GM18519 (cell line): ENCODE results near the gene CCNY.
A peak's percentile ranks its signal among the peaks of the same experiment; 100 is the strongest.
"Not testable (repeated sequence)": the region's sequence is repeated elsewhere in the genome, so short reads cannot be mapped to it uniquely, and the experiment has no call there.

Experiments
- ATAC-seq: cut with Tn5 transposase; IDR thresholded peaks from one replicate; pipeline ENCODE4 v1.9.1; 2021; ENCODE audit warnings: mild to moderate bottlenecking, moderate library complexity; ENCODE audit not compliant: unreplicated experiment, low FRiP score

CCNY gene

DNA sequence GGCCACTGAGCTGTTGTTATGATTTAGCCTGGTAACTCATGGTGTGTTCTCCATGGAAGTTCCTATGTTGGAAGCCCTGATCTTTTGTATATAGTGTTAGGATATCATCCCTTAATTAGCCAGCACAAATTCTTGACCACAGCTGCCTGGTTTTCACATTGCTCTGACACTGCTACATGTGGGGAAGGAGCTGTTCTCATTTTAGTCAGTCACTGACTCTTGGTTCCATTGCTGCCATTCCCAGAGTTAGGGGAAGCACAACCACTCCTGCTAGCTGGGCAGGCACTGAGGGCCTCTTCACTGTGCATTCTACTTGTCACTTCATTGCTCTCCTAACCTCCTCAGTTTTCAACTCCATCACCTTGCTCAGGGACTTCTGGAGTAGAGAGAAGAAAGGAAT is 170.4 kb downstream of the CCNY start:
- no peak for ATAC-seq

DNA sequence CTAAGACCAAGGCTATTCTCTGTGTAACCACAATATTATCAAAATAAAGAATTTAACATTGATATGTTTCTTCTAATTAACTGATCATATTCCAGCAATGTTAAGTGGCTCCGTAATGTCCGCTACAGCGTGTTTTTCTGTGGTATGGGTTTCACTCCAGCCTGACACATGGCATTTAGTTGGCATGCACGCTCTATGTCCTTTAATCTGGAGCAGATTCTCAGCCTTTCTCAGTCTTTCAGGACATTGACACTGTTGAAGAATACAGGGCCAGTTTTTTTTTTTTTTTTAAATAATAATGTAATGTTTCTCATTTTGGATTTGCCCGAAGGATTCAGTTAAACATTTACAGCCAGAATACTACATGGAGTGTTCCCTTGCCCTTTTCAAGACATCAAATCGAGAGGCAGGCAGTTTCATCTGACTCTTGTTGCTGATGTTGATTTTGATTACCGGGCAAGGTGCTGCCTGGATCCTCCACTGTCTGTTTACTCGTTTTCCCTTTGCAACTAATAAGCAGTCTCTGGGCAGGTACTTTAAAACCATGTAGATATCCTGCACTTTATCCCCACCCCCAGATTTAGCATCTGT is 171.3 kb downstream of the CCNY start:
- no peak for ATAC-seq

DNA sequence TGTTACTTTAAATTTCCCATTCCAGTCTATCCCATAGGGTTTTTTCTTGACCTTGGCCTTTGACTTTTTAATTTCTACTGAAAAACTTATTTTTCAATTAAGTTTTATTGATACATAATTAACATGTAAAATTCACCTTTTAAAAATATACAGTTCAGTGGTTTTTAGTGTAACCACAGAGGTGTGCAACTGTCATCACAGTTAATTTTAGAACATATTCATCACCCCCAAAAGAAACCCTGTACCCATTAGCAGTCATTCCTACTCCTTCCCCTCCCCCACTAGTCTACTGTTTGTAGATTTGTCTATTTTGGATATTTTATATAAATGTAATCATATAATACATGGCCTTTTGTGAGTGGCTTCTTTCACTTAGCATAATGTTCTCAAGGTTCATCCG is 172.3 kb downstream of the CCNY start:
- no peak for ATAC-seq

DNA sequence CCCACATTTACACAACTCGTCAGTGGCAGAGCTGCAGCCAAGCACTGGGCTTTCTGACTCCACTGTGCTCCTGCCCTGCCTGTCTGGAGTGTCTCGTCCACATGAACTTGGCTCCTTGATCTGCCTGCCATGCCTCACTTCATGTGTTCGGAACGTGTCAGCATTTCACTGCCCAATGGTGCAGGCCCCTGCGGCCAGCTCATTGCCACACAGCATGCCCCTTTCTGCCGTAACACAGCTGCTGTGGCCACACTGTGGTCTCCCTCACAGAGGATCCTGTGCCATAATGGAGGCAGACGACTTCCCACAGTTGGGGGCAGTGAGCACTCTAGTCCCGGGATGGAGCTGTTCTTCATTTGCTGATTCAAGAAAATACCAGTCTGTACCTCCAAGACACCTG is 174.6 kb downstream of the CCNY start:
- ATAC-seq: no peak

DNA sequence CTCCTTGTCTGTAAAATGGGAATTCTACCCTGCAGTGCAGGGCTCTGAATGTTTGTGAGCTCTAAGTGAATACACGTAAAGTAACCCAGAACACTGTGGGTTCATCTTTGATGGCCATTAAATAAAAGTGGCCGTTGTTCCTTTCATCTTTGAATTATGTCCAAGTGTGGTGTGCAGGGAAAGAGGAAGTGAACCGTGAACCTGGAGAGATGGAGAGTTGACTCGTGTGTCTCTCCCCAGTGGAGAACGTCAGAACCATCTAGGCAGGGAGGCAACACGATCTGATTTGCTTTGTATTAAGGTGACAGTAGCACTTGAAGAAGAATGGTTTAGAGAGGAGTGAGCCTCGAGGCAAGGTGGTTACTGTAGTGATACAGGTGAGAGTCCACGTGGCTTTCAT is 175.3 kb downstream of the CCNY start:
- ATAC-seq: no peak

DNA sequence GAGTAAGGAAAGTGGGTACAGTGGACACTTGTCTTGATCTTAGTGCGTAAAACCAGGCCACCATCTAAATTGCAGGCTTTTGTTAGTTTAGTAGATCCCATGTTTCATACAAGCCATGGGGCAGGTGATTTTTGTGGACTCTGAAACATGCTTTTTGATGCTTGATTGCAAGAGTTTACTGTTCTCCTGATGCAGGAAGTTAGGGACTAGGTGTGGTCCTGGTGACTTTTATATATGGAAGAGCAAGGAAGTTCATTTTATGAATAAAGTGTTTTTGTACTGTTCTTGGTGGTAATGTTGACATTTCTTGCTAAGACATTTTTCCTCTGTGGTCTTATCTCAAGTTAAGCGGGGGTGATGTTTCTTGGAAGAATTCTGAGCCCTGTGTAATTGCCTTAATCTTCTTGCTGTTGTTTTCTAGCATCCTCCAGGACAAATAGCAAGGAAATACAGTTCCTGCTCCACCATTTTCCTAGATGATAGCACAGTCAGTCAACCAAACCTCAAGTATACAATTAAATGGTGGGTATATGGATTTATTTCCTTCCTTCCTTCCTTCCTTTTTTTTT is 179.9 kb downstream of the CCNY start:
- no peak for ATAC-seq

DNA sequence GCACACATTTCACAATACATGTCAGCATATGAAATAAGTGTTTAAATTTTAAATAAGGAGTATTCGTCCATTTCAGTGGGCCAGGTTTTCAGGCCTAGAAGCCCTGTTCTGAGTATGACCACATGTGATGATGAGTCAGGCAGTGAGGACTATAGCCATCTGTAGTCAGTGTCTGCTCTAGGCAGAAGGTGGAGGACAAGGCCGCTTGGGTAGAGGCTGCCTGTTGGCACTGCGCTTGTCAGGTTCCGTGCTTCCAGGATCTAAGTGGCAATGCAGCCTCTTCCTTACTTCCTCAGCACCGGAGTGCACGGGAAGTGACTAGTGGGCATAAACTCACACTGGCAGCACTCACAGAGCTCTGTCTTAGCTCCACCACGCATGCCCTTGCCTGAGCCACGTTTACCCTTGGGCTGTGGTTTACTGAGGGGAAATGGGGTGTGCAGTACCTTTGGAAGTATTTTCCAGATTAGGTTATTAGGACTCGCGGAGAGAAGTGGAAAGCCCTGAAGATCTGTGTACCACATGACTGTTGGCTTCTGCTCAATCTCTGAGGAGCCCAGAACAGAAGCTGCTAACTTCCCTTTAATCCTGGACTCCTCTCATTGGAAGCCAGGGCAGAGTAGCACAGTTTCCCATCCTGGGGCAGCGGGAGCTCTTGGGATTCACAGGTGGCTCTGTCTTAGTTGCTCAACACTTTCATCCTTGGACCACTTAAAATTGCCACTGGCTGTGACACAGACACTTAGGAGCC is 181.3 kb downstream of the CCNY start:
- ATAC-seq: no peak

DNA sequence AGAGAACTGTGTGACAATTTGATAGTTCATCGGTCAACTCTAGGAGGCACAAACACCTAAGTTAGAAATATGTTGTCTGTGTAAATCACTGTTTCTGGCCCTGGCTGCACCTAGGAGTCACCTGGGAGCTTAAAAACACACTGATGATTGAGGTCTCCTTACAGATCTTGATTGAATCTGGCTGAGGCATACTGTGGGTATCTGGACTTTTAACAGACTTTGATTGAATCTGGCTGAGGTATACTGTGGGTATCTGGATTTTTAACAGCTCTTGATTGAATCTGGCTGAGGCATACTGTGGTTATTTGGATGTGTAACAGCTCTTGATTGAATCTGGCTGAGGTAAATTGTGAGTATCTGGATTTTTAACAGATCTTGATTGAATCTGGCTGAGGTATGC is 181.9 kb downstream of the CCNY start:
- ATAC-seq: not testable (repeated sequence)

DNA sequence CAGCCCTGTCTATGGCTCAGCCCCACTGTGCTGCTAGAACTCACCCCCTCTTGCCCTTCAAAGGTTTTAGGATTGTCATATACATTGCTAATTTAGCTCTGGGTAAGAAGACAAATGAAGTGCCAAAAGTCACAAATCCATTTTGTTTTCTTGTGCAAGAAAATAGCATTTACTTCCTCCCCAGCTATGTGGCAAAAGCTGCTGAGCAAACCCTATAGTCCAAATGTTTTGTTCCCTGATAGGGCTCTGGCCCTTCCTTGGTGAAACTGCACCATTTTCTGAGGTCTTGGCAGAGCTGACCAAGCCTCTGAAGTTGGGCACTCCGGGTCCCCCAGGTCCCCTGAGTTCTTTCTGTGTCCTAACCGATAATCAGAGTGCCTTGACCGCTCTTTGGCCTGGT is 184.7 kb downstream of the CCNY start:
- no peak for ATAC-seq

DNA sequence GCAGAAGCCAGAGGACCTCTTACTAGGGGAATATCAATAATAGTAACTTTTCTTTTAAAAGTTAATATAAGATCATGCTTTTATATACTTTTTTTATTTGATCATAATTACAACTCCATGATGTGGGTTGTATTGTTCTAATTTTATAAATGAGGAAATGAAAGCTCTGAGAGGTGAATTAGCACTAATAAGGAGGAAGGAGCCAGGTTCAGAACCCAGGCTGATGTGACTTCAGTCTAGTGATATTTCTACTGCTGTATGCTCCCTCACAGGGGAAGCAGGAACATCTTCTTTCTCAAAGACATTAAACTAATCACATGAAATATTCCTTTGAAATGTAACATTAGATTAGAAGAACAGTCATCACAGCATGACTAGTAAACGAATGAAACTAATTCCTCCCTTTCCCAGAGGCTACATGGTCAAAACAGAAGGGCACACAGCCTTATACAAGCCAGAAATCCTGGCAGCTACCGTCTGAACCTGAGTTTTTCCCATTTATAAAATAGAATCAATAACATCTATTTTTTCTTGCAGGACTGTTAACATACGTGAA is 187.4 kb downstream of the CCNY start:
- ATAC-seq: peak; percentile 63

DNA sequence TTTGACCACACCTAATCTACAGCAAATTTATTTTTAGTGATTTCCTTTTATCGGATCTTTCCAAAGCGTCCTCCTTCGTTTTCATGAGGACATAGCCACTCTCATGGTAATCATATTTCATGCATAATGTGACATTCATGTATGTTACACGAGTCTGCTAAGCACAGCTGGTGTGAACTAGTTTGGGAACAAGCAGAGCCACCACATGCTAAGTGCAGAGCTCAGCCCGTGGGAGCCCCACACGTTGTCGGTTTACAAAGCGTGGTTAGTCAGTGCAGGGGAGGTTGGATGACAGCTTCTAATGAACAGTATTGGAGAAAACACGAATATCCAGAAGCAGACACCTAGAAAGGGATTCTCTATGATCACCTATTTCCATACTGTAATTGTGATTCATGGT is 190.4 kb downstream of the CCNY start:
- no peak for ATAC-seq

DNA sequence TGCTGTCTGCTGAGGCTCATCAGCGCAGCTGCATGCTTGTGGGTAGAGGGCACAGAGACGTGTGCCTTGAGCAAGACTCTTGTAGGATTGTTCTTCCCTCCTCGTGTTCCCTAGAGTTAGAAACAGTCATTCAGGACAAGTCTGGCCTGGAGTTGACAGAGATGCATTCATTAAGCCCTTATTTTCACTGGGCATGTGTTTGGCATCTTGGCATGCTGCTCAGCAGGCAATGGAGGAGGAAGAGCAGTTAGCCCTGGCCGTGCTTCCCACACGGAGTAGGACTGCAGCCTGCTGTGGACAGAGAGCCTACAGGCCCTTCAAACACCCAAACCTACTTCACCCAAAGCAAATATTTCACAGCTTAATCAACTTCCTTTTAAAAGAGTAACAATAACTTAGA is 195.8 kb downstream of the CCNY start:
- no peak for ATAC-seq

DNA sequence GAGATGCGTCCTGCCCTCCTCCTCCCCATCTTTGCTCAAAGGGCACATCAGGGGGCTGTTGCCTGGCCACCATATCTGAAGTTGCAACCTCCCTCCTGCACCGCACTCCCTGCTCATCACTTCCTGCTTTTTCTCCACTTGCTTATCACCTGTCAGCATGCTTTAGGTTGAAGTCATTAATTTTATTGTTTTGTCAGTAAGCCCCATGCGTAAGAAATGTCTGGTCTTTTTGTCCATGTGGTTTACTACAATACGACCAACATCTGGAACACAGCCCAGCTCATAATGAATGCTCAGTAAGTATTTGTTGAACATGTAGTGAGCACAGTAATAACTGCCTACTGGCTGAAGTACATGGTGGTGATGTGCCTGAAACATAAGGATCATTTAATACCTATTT is 197.3 kb downstream of the CCNY start:
- ATAC-seq: no peak

DNA sequence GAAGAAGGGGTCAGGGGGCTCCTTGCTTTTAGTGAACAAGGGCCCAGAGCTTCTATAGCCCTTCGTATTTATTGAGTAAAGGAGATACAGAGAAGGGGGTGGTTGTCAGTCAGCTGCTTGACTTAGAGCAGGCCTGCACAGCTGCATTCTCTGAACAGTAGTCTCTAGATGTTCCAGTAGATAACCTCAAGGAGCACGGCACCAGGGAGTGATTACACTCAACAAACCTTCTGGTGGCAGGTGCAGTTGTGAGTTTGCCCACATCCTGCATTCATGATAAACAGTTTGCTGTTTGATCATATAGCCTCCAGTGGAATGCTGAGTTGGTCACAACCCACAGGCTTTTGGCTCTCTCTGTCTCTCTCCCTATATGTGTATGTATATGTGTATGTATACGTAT is 198.8 kb downstream of the CCNY start:
- no peak for ATAC-seq

DNA sequence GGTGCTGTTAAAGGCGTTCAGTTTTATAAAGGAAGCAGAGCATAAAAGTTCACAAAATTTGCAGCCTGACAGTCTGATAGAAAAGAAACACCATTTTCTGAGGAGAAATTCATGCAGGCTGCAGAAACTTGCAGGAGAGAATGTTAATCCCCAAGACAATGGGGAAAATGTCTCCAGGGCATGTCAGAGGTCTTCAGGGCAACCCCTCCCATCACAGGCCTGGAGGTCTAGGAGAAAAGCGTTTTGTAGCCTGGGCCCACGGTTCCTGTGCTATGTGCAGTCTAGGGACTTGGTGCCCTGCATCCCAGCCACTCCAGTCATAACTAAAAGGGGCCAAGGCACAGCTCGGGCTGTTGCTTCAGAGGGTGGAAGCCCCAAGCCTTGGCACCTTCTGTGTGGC is 200.5 kb downstream of the CCNY start:
- ATAC-seq: no peak

DNA sequence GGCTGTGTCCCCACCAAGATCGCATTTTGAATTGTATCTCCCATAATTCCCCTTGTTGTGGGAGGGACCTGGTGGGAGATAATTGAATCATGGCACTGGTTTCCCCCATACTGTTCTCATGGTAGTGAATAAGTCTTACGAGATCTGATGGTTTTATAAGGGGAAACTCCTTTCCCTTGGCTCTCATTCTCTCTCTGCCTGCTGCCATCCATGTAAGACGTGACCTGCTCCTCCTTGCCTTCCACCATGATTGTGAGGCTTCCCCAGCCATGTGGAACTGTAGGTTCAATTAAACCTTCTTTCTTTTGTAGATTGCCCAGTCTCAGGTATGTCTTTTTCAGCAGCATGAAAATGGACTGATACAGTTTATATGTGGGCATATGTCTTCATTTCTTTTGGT is 201.6 kb downstream of the CCNY start:
- ATAC-seq: not testable (repeated sequence)

DNA sequence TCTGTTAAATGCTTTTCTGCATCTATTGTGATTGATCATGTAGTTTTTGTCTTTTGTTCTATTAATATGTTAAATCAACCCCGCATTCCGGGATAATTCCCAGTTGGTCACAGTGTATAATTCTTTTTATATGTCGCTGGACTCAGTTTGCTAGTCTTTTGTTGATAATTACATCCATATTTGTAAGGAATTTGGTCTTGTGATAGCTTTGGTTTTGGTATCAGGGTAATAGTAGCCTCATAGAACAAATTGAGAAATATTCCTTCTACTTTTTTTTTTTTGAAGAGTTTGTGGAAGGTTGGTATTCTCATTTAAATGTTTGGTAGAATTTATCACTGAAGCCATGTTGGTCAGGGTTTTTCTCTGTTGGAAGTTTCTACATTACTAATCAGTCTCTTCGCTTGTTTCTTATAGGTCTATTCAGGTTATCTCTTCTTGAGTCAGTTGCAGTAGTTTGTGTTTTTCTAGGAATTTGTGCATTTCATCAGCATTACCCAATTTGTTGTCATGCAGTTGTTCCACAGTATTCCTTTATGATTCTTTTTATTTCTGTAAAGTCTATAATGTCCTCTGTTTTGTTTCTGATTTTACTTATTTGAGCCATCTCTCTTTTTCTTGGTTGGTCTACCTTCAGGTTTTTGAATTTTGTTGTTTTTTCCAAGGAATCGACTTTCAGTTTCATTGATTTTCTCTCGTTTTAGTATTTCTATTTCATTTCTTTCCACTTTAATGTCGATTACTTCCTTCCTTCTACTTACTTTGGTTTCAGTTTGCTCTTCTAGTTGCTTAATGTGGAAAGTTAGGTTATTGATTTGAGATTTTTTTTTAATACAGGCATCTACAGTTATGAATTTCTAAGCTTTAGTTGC is 204.2 kb downstream of the CCNY start:
- ATAC-seq: no peak

DNA sequence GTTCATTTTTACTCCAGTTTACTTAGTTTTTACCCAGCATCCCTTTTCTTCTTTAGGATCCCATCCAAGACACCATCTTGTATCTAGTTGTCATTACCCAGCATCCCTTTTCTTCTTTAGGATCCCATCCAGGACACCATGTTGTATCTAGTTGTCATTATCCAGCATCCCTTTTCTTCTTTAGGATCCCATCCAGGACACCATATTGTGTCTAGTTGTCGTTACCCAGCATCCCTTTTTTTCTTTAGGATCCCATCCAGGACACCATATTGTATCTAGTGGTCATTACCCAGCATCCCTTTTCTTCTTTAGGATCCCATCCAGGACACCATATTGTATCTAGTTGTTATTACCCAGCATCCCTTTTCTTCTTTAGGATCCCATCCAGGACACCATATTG is 205.4 kb downstream of the CCNY start:
- no peak for ATAC-seq

DNA sequence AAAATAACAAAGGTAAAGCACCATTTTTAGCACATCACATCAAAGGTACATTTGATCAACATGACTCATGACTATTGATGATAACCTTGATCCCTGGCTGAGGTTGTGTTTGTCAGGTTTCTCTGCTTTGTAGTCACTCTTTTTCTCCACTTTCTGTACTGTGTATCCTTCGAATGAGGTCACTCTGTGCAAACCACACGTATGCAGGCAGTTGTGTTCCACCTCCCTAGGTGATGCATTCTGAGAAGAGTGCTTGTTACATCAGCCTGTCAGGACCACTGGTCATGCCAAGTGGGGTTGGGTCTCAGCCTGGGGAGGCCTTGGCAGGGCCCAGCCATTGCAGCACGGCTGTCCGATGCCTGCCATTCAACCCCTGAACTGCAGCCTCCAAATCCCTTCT is 206.0 kb downstream of the CCNY start:
- no peak for ATAC-seq

DNA sequence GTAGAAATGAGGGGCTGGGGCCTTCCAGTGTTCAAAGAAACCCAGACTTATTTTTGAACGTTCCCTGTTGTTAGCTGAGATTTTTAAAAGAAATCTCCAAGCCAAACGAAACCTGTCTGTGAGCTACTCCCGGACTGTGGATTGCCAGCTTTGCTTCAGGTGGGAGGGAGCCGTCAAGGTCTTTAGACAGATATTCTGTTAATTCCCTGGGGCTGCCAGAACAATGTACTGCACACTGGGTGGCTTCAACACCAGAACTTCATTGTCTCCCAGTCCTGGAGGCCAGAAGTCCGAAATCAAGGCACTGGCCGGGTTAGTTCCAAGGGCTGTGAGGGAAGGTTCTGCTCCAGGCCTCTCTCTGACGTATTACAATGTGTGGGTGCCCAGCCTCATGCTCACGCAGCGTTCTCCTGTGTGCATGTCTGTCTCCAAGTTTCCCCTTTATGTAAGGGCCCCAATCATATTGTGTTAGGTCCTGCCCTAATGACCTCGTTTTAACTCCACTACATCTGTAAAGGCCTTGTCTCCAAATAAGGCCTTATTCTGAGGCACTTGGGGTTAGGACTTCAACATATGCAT is 208.9 kb downstream of the CCNY start:
- no peak for ATAC-seq
